ENCODE results near the gene DLGAP4.

The DLGAP4 gene

GRCh38 chr20:36478137-36478905 is 172.2 kb downstream of the DLGAP4 start:
- no peak overlapping the region for H3K27ac Mint-ChIP-seq (ENCODE audit: low read depth)
- ATAC-seq (replicated peaks; ENCODE audit: extremely low read depth, poor library complexity, severe bottlenecking), result no peak
- peaks cover 7% of the 10 kb centered on the region for H3K36me3 Mint-ChIP-seq (ENCODE audit: insufficient read depth)
- H3K4me3 Mint-ChIP-seq, result no peak overlapping the region
- H3K9me3 Mint-ChIP-seq, result no peaks in the 10 kb centered on the region
- H3K27me3 Mint-ChIP-seq, result no peaks in the 10 kb centered on the region
- no peak for DNase-seq (ENCODE audit: low spot score in 2 of 2)
- peaks cover 37% of the 10 kb centered on the region for H3K4me1 Mint-ChIP-seq

GRCh38 chr20:36479938-36480337 is 173.8 kb downstream of the DLGAP4 start:
- no peaks in the 10 kb centered on the region for H3K9me3 Mint-ChIP-seq
- H3K36me3 Mint-ChIP-seq (ENCODE audit: insufficient read depth), result peaks cover 4% of the 10 kb centered on the region
- no peak overlapping the region for H3K27ac Mint-ChIP-seq (ENCODE audit: low read depth)
- H3K4me3 Mint-ChIP-seq, result no peak overlapping the region
- H3K27me3 Mint-ChIP-seq, result no peaks in the 10 kb centered on the region
- DNase-seq (ENCODE audit: low spot score in 2 of 2) (no peak), ATAC-seq (replicated peaks; ENCODE audit: extremely low read depth, poor library complexity, severe bottlenecking) (no peak)
- peaks cover 26% of the 10 kb centered on the region for H3K4me1 Mint-ChIP-seq

GRCh38 chr20:36480456-36481048 is 174.4 kb downstream of the DLGAP4 start:
- Mint-ChIP-seq H3K36me3 (ENCODE audit: insufficient read depth) (peaks cover 4% of the 10 kb centered on the region), H3K9me3 (no peaks in the 10 kb centered on the region), H3K4me3 (no peak overlapping the region), H3K27me3 (no peaks in the 10 kb centered on the region), H3K27ac (ENCODE audit: low read depth) (no peak overlapping the region), H3K4me1 (peaks cover 26% of the 10 kb centered on the region)
- DNase-seq (ENCODE audit: low spot score in 2 of 2) (no peak), ATAC-seq (replicated peaks; ENCODE audit: extremely low read depth, poor library complexity, severe bottlenecking) (no peak)

- H3K27ac Mint-ChIP-seq (ENCODE audit: low read depth), result no peak overlapping the region
- peaks cover 6% of the 10 kb centered on the region for H3K36me3 Mint-ChIP-seq (ENCODE audit: insufficient read depth)
- peaks cover 33% of the 10 kb centered on the region for H3K4me1 Mint-ChIP-seq
- no peak overlapping the region for H3K4me3 Mint-ChIP-seq
- no peaks in the 10 kb centered on the region for H3K27me3 Mint-ChIP-seq
- no peaks in the 10 kb centered on the region for H3K9me3 Mint-ChIP-seq
- no peak for DNase-seq (ENCODE audit: low spot score in 2 of 2)
- ATAC-seq (replicated peaks; ENCODE audit: extremely low read depth, poor library complexity, severe bottlenecking), result no peak
These were observed 175.4 kb downstream of the DLGAP4 start for GRCh38 chr20:36481380-36482043.

GRCh38 chr20:36482044-36482473 is 175.9 kb downstream of the DLGAP4 start:
- Mint-ChIP-seq H3K4me3 (no peak overlapping the region), H3K27ac (ENCODE audit: low read depth) (no peak overlapping the region), H3K27me3 (no peaks in the 10 kb centered on the region), H3K4me1 (peaks cover 33% of the 10 kb centered on the region), H3K36me3 (ENCODE audit: insufficient read depth) (peaks cover 6% of the 10 kb centered on the region), H3K9me3 (no peaks in the 10 kb centered on the region)
- DNase-seq (ENCODE audit: low spot score in 2 of 2), result no peak
- no peak for ATAC-seq (replicated peaks; ENCODE audit: extremely low read depth, poor library complexity, severe bottlenecking)

GRCh38 chr20:36483209-36483918 is 177.2 kb downstream of the DLGAP4 start:
- ATAC-seq (replicated peaks; ENCODE audit: extremely low read depth, poor library complexity, severe bottlenecking) (no peak), DNase-seq (ENCODE audit: low spot score in 2 of 2) (no peak)
- no peaks in the 10 kb centered on the region for H3K9me3 Mint-ChIP-seq
- no peaks in the 10 kb centered on the region for H3K27me3 Mint-ChIP-seq
- no peak overlapping the region for H3K27ac Mint-ChIP-seq (ENCODE audit: low read depth)
- H3K36me3 Mint-ChIP-seq (ENCODE audit: insufficient read depth), result peaks cover 6% of the 10 kb centered on the region
- peaks cover 39% of the 10 kb centered on the region for H3K4me1 Mint-ChIP-seq
- no peak overlapping the region for H3K4me3 Mint-ChIP-seq

GRCh38 chr20:36483919-36484808 is 178.0 kb downstream of the DLGAP4 start:
- H3K27ac Mint-ChIP-seq (ENCODE audit: low read depth), result no peak overlapping the region
- ATAC-seq (replicated peaks; ENCODE audit: extremely low read depth, poor library complexity, severe bottlenecking) (no peak), DNase-seq (ENCODE audit: low spot score in 2 of 2) (no peak)
- no peaks in the 10 kb centered on the region for H3K27me3 Mint-ChIP-seq
- H3K9me3 Mint-ChIP-seq, result no peaks in the 10 kb centered on the region
- H3K4me3 Mint-ChIP-seq, result no peak overlapping the region
- peaks cover 6% of the 10 kb centered on the region for H3K36me3 Mint-ChIP-seq (ENCODE audit: insufficient read depth)
- peaks cover 41% of the 10 kb centered on the region for H3K4me1 Mint-ChIP-seq

- H3K4me1 Mint-ChIP-seq, result peaks cover 36% of the 10 kb centered on the region
- DNase-seq (ENCODE audit: low spot score in 2 of 2) (no peak), ATAC-seq (replicated peaks; ENCODE audit: extremely low read depth, poor library complexity, severe bottlenecking) (no peak)
- no peak overlapping the region for H3K27ac Mint-ChIP-seq (ENCODE audit: low read depth)
- H3K4me3 Mint-ChIP-seq, result no peak overlapping the region
- H3K27me3 Mint-ChIP-seq, result no peaks in the 10 kb centered on the region
- H3K9me3 Mint-ChIP-seq, result no peaks in the 10 kb centered on the region
- peaks cover 4% of the 10 kb centered on the region for H3K36me3 Mint-ChIP-seq (ENCODE audit: insufficient read depth)
These were observed 179.1 kb downstream of the DLGAP4 start for GRCh38 chr20:36485286-36485685.

- no peaks in the 10 kb centered on the region for H3K9me3 Mint-ChIP-seq
- no peak for DNase-seq (ENCODE audit: low spot score in 2 of 2)
- no peak for ATAC-seq (replicated peaks; ENCODE audit: extremely low read depth, poor library complexity, severe bottlenecking)
- H3K27ac Mint-ChIP-seq (ENCODE audit: low read depth), result peak overlapping the region; percentile 44
- H3K4me3 Mint-ChIP-seq, result no peak overlapping the region
- H3K36me3 Mint-ChIP-seq (ENCODE audit: insufficient read depth), result peaks cover 7% of the 10 kb centered on the region
- H3K4me1 Mint-ChIP-seq, result peaks cover 38% of the 10 kb centered on the region
- H3K27me3 Mint-ChIP-seq, result no peaks in the 10 kb centered on the region
These were observed 180.9 kb downstream of the DLGAP4 start for GRCh38 chr20:36487069-36487468.

- no peaks in the 10 kb centered on the region for H3K27me3 Mint-ChIP-seq
- DNase-seq (ENCODE audit: low spot score in 2 of 2) (no peak), ATAC-seq (replicated peaks; ENCODE audit: extremely low read depth, poor library complexity, severe bottlenecking) (no peak)
- H3K36me3 Mint-ChIP-seq (ENCODE audit: insufficient read depth), result peaks cover 7% of the 10 kb centered on the region
- H3K4me3 Mint-ChIP-seq, result no peak overlapping the region
- H3K4me1 Mint-ChIP-seq, result peaks cover 51% of the 10 kb centered on the region
- H3K27ac Mint-ChIP-seq (ENCODE audit: low read depth), result no peak overlapping the region
- no peaks in the 10 kb centered on the region for H3K9me3 Mint-ChIP-seq
These were observed 184.1 kb downstream of the DLGAP4 start for GRCh38 chr20:36490191-36490590.

GRCh38 chr20:36491901-36492617 is 185.9 kb downstream of the DLGAP4 start:
- DNase-seq (ENCODE audit: low spot score in 2 of 2) (peak; percentile 38 to 43), ATAC-seq (replicated peaks; ENCODE audit: extremely low read depth, poor library complexity, severe bottlenecking) (peak; percentile 98)
- Mint-ChIP-seq H3K36me3 (ENCODE audit: insufficient read depth) (peaks cover 4% of the 10 kb centered on the region), H3K4me1 (peaks cover 50% of the 10 kb centered on the region), H3K27ac (ENCODE audit: low read depth) (peak overlapping the region; percentile 86), H3K4me3 (peak overlapping the region; percentile 58), H3K27me3 (no peaks in the 10 kb centered on the region), H3K9me3 (no peaks in the 10 kb centered on the region)
